Esophagus squamous epithelium (tissue), 5 donors: ENCODE measurements around the gene GPX5. TPM values are rescaled to one million over a fixed set of nuclear protein-coding genes. Genes with fewer than 3 reads are reported as not detected.
"Not testable (repeated sequence)": the region's sequence is repeated elsewhere in the genome, so short reads cannot be mapped to it uniquely, and the experiment has no call there.

ENCODE experiments used
- DNase-seq: peaks from one replicate; lab custom pipeline; 2025; lab: John Stamatoyannopoulos, UW
- H3K27ac ChIP-seq, 4 donors: fragments of 200-600 bp; sonication (generic); one replicate each; pipeline ENCODE4 v1.5.1; 2016 to 2019; ENCODE audit warnings: mild to moderate bottlenecking in 1 of 4
- H3K27me3 ChIP-seq, 4 donors: fragments of 200-600 bp; sonication (generic); 1 replicate in 3 of 4; 2 replicates in 1 of 4; pipeline versions ENCODE4 v1.5.1 to v1.6.0; 2017 to 2021; ENCODE audit warnings: antibody characterized with exemption in 1 of 4
- H3K36me3 ChIP-seq, 3 donors: fragments of 200-600 bp; sonication (generic); one replicate each; pipeline ENCODE4 v1.5.1; 2016 to 2019
- H3K4me1 ChIP-seq, 3 donors: fragments of 200-600 bp; sonication (generic); one replicate each; pipeline ENCODE4 v1.5.1; 2017 to 2019
- H3K4me3 ChIP-seq, 4 donors: fragments of 200-600 bp; sonication (generic); 1 replicate in 3 of 4; 2 replicates in 1 of 4; pipeline ENCODE4 v1.5.1; 2016 to 2019; ENCODE audit warnings: mild to moderate bottlenecking in 2 of 4, moderate library complexity in 1 of 4
- H3K9me3 ChIP-seq, 3 donors: fragments of 200-600 bp; sonication (generic); one replicate each; pipeline ENCODE4 v1.5.1; 2016 to 2019
- CTCF ChIP-seq, 6 experiments: fragments of 450-650 bp in 4 of 6; fragments of 200-600 bp in 2 of 6; sonication (generic) in 2 of 6; IDR thresholded peaks; one replicate each; pipeline ENCODE4 v1.5.1; 2016 to 2019; ENCODE audit warnings: antibody characterized with exemption in 6 of 6, mild to moderate bottlenecking in 4 of 6, moderate library complexity in 4 of 6
- POLR2A ChIP-seq, 4 donors: fragments of 450-650 bp; IDR thresholded peaks; one replicate each; pipeline ENCODE4 v1.6.1; 2017; ENCODE audit warnings: antibody characterized with exemption in 4 of 4, mild to moderate bottlenecking in 4 of 4, moderate library complexity in 3 of 4
- WGBS, 2 donors: methylation state at CpG; one replicate each; pipeline ENCODE4 v1.1.5; 2018; 5-methylcytosine and 5-hydroxymethylcytosine counted together
- intact Hi-C: fragments of 100-400 bp; cut with DNase I; formaldehyde crosslinking; loops from one replicate; pipeline ENCODE4 v1.15.0; 2022
- total RNA-seq, 4 donors: library from RNA; depleted of rRNA; stranded (reverse); fragments of >200 nt; gene quantifications; one replicate each; pipeline ENCODE4 v1.1.0, GENCODE V29; 2016
- donor health status: DM: yes; HTN: yes; CAD: no.

The GPX5 gene
- total RNA-seq, 4 donors from 2014 or later, result not detected

- Histone ChIP-seq H3K9me3 (no peaks in the 10 kb centered on the region), H3K4me3 (no peak overlapping the region), H3K27ac (no peak overlapping the region), H3K36me3 (no peaks in the 10 kb centered on the region), H3K27me3 (peaks cover 0 to 61% (median 0%) of the 10 kb centered on the region in 4 donors), H3K4me1 (peaks cover 0 to 16% (median 0%) of the 10 kb centered on the region in 3 donors)
- no peak for TF ChIP-seq CTCF (IDR thresholded peaks at IDR 0.05)
- no peak for TF ChIP-seq POLR2A (IDR thresholded peaks at IDR 0.05)
- intact Hi-C loops, result no loop called here
- no peak for DNase-seq
- 48 to 64% methylated on average over 3 of the region's 3 CpGs for WGBS, 2 donors
Observed at GRCh38 chr6:28491984-28492317, 33.7 kb upstream of the GPX5 start.

GRCh38 chr6:28496099-28496779 lies 29.4 kb upstream of the GPX5 start:
- 27 to 51% methylated on average over 1 to 2 of the region's 2 CpGs for WGBS, 2 donors

GRCh38 chr6:28497306-28497705 lies 28.4 kb upstream of the GPX5 start:
- Histone ChIP-seq H3K9me3 (no peaks in the 10 kb centered on the region), H3K36me3 (no peaks in the 10 kb centered on the region), H3K27ac (no peak overlapping the region), H3K4me3 (no peak overlapping the region), H3K27me3 (peaks cover 0 to 24% (median 0%) of the 10 kb centered on the region in 4 donors), H3K4me1 (no peaks in the 10 kb centered on the region)
- 33 to 62% methylated on average over 1 of the region's 1 CpG for WGBS, 2 donors
- TF ChIP-seq POLR2A (IDR thresholded peaks at IDR 0.05) (no peak), CTCF (IDR thresholded peaks at IDR 0.05) (no peak)
- no peak for DNase-seq
- intact Hi-C loops, result no loop called here

More at GRCh38 chr6:28496099-28496779, 29.4 kb upstream of the GPX5 start:
- Histone ChIP-seq H3K27ac (no peak overlapping the region), H3K4me3 (no peak overlapping the region), H3K36me3 (no peaks in the 10 kb centered on the region), H3K4me1 (no peaks in the 10 kb centered on the region), H3K27me3 (peaks cover 0 to 34% (median 0%) of the 10 kb centered on the region in 4 donors), H3K9me3 (no peaks in the 10 kb centered on the region)
- no peak for DNase-seq
- intact Hi-C loops, result no loop called here
- TF ChIP-seq POLR2A (IDR thresholded peaks at IDR 0.05), result no peak
- TF ChIP-seq CTCF (IDR thresholded peaks at IDR 0.05), result no peak

GRCh38 chr6:28497893-28498292 lies 27.8 kb upstream of the GPX5 start:
- H3K36me3 ChIP-seq, result no peaks in the 10 kb centered on the region
- no peaks in the 10 kb centered on the region for H3K4me1 ChIP-seq
- peaks cover 0 to 22% (median 0%) of the 10 kb centered on the region in 4 donors for H3K27me3 ChIP-seq
- no peak for DNase-seq
- no peaks in the 10 kb centered on the region for H3K9me3 ChIP-seq
- WGBS, 2 donors, result 30 to 33% methylated on average over 3 of the region's 3 CpGs
- no peak overlapping the region for H3K27ac ChIP-seq
- intact Hi-C loops, result no loop called here
- TF ChIP-seq CTCF (IDR thresholded peaks at IDR 0.05) (no peak), POLR2A (IDR thresholded peaks at IDR 0.05) (no peak)
- H3K4me3 ChIP-seq, result no peak overlapping the region

GRCh38 chr6:28501259-28501658 lies 24.4 kb upstream of the GPX5 start:
- no peak for TF ChIP-seq POLR2A (IDR thresholded peaks at IDR 0.05)
- TF ChIP-seq CTCF (IDR thresholded peaks at IDR 0.05), result no peak
- Histone ChIP-seq H3K9me3 (no peaks in the 10 kb centered on the region), H3K4me1 (no peaks in the 10 kb centered on the region), H3K27me3 (peaks cover 0 to 29% (median 0%) of the 10 kb centered on the region in 4 donors), H3K4me3 (no peak overlapping the region), H3K36me3 (no peaks in the 10 kb centered on the region), H3K27ac (no peak overlapping the region)
- WGBS, 2 donors, result 61 to 77% methylated on average over 4 of the region's 6 CpGs
- DNase-seq, result no peak
- intact Hi-C loops, result no loop called here

GRCh38 chr6:28502136-28502535 lies 23.5 kb upstream of the GPX5 start:
- intact Hi-C loops, H3K27ac ChIP-seq, H3K9me3 ChIP-seq, H3K4me3 ChIP-seq, H3K36me3 ChIP-seq, H3K4me1 ChIP-seq, DNase-seq: not testable (repeated sequence)
- no CpG with 5 or more reads among the region's 35 CpGs for WGBS, 2 donors
- peaks cover 0 to 29% (median 0%) of the 10 kb centered on the region in 4 donors for H3K27me3 ChIP-seq

GRCh38 chr6:28502709-28503305 lies 22.9 kb upstream of the GPX5 start:
- H3K9me3 ChIP-seq, DNase-seq, H3K4me3 ChIP-seq, H3K4me1 ChIP-seq, intact Hi-C loops, H3K36me3 ChIP-seq, H3K27ac ChIP-seq: not testable (repeated sequence)
- WGBS, 2 donors, result 44 to 59% methylated on average over 7 of the region's 7 CpGs
- peaks cover 0 to 29% (median 0%) of the 10 kb centered on the region in 4 donors for H3K27me3 ChIP-seq
